Stomach (tissue), 9 donors: ENCODE results near the gene SCARB1. TPM values are rescaled to one million over a fixed set of nuclear protein-coding genes. Genes with fewer than 3 reads are reported as not detected.

Experiments used
- DNase-seq, 2 donors: peaks; one replicate each; pipeline versions ENCODE4 v3.0.0 to v3.0.0-alpha.2; 2013 to 2019
- H3K27ac ChIP-seq, 5 donors: fragments of 200-600 bp in 4 of 5; sonication (generic) in 4 of 5; one replicate each; pipeline ENCODE4 v1.5.1; 2013 to 2019; ENCODE audit warnings: mild to moderate bottlenecking in 1 of 5, moderate library complexity in 1 of 5
- H3K27me3 ChIP-seq, 3 donors: fragments of 200-600 bp; sonication (generic); one replicate each; pipeline ENCODE4 v1.5.1; 2017 to 2019; ENCODE audit warnings: mixed run types in 1 of 3
- H3K36me3 ChIP-seq, 4 donors: fragments of 200-600 bp; sonication (generic); 1 replicate in 3 of 4; 2 replicates in 1 of 4; pipeline ENCODE4 v1.5.1; 2016 to 2019
- H3K4me1 ChIP-seq, 4 donors: fragments of 200-600 bp; sonication (generic); one replicate each; pipeline ENCODE4 v1.5.1; 2016 to 2019
- H3K4me3 ChIP-seq, 4 donors: fragments of 200-600 bp; sonication (generic) in 3 of 4; one replicate each; pipeline ENCODE4 v1.5.1; 2016 to 2019; ENCODE audit warnings: mild to moderate bottlenecking in 1 of 4
- H3K9me3 ChIP-seq, 4 donors: fragments of 200-600 bp; sonication (generic); one replicate each; pipeline ENCODE4 v1.5.1; 2016 to 2019
- EP300 ChIP-seq: sonication (generic); formaldehyde crosslinking; IDR thresholded peaks from one replicate; pipeline ENCODE4 v1.6.1; 2017; ENCODE audit warnings: antibody characterized with exemption
- POLR2A ChIP-seq, 4 donors: fragments of 450-650 bp; IDR thresholded peaks; one replicate each; pipeline ENCODE4 v1.6.1; 2016; ENCODE audit warnings: antibody characterized with exemption in 4 of 4, control low read depth in 2 of 4, mild to moderate bottlenecking in 1 of 4, moderate library complexity in 1 of 4
- POLR2AphosphoS5 ChIP-seq, 3 donors: sonication (generic); formaldehyde crosslinking; IDR thresholded peaks; one replicate each; pipeline ENCODE4 v1.6.1; 2016; ENCODE audit warnings: antibody characterized with exemption in 3 of 3
- WGBS, 5 donors: extraction: QIAGEN DNeasy Blood & Tissue Kit in 3 of 5; methylation state at CpG; one replicate each; pipeline versions ENCODE4 v1.1.5 to v1.1.7; 2013 to 2018; 5-methylcytosine and 5-hydroxymethylcytosine counted together
- intact Hi-C: fragments of 100-400 bp; cut with DNase I; formaldehyde crosslinking; loops from one replicate; pipeline ENCODE4 v1.15.1; 2023; ENCODE audit warnings: low total_unique reads
- polyA plus RNA-seq, 3 donors: library from polyadenylated mRNA; stranded (reverse); fragments of 200-250 nt; gene quantifications; one replicate each; pipeline ENCODE4 v1.2.3, GENCODE V29; 2013
- total RNA-seq, 5 donors: library from RNA; depleted of rRNA; stranded (reverse); fragments of >200 nt; gene quantifications; one replicate each; pipeline versions ENCODE4 v1.1.0 to v1.2.3, GENCODE V29; 2014 to 2016
- TF ChIP-seq, protein P1 (sequence below), 7 experiments: fragments of 450-650 bp in 4 of 7; fragments of 200-600 bp in 3 of 7; sonication (generic) in 3 of 7; IDR thresholded peaks; one replicate each; pipeline ENCODE4 v1.5.1; 2016 to 2019; ENCODE audit warnings: antibody characterized with exemption in 7 of 7, control low read depth in 2 of 7, mild to moderate bottlenecking in 1 of 7
- donor health status: healthy with polysubstance abuse.
- donor health status: Bipolar disorder and iron deficiency.
- donor health status: healthy.

SCARB1 gene
- total and polyA plus RNA-seq, 8 donors: 2.9 to 63.7 (median 8.8) TPM

DNA sequence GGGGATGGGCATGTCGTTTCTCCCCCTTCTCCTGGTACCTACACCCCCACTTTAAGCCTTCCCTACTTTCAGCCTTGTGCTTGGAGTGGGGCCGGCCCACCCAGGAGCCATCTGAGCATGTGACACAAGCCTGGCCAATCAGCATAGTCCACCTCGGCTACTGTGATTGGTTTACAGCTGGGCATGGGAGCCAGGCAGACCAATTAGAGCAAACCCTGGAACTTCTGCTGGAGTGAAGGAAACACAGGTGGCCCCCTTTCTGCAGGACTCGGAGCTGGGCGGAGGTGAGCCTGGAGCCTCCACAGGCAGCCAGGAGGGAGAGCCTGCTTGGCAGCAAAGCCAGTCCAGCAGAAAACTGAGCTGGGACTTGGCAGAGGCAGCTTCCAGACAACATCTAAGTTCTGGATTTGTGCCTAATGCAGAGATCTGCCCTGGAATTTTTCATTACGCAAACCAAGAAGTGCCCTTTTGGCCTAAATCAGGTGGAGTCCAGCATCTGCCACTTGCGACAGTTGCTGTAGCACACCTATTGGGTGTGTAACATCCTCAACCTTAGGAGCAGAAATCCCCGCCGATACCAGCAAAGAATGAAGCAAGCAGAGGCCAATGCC, 59.5 kb downstream of the SCARB1 start:
- TF ChIP-seq POLR2A (IDR thresholded peaks at IDR 0.05): no peak
- TF ChIP-seq, protein P1, sequence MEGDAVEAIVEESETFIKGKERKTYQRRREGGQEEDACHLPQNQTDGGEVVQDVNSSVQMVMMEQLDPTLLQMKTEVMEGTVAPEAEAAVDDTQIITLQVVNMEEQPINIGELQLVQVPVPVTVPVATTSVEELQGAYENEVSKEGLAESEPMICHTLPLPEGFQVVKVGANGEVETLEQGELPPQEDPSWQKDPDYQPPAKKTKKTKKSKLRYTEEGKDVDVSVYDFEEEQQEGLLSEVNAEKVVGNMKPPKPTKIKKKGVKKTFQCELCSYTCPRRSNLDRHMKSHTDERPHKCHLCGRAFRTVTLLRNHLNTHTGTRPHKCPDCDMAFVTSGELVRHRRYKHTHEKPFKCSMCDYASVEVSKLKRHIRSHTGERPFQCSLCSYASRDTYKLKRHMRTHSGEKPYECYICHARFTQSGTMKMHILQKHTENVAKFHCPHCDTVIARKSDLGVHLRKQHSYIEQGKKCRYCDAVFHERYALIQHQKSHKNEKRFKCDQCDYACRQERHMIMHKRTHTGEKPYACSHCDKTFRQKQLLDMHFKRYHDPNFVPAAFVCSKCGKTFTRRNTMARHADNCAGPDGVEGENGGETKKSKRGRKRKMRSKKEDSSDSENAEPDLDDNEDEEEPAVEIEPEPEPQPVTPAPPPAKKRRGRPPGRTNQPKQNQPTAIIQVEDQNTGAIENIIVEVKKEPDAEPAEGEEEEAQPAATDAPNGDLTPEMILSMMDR (IDR thresholded peaks at IDR 0.05): no peak
- TF ChIP-seq EP300: no peak
- TF ChIP-seq POLR2AphosphoS5 (IDR thresholded peaks at IDR 0.05): peak in 1 of 3 donors; percentile 42
- Histone ChIP-seq H3K9me3 (no peaks in the 10 kb centered on the region), H3K4me1 (peaks cover 0 to 14% (median 10%) of the 10 kb centered on the region in 4 donors), H3K27ac (peak overlapping the region in 3 of 5 donors; percentile 1 to 74 (median 7)), H3K27me3 (no peaks in the 10 kb centered on the region), H3K36me3 (peaks cover 0 to 35% (median 17%) of the 10 kb centered on the region in 4 donors), H3K4me3 (no peak overlapping the region)
- 45 to 67% (median 61%) methylated on average over 5 to 9 of the region's 9 CpGs for WGBS, 5 donors
- DNase-seq: peak; percentile 60 to 75
- intact Hi-C loops: no loop called here

DNA sequence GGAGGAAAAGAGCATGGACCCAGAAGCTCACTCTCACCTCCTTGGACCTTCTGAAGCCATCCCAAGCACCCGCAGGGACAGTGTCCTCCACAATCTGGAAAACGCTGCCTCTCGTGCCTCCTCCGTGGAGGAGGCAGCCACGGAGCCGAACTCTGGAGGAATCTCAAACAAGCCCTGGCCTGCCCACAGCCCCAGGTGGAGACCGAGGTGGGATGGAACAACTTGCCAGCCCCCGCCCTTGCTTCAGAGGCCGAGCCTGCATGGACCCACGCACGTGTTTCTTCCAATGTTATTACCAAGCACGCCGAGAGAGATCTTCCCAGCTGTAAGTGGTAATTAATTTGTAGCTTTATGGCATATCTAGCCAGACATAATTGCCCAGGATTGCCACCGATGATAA, 61.3 kb downstream of the SCARB1 start:
- no peaks in the 10 kb centered on the region for H3K9me3 ChIP-seq
- intact Hi-C loops: no loop called here
- H3K4me3 ChIP-seq: no peak overlapping the region
- no peak for TF ChIP-seq POLR2A (IDR thresholded peaks at IDR 0.05)
- TF ChIP-seq EP300: no peak
- TF ChIP-seq, protein P1 (IDR thresholded peaks at IDR 0.05): no peak
- TF ChIP-seq POLR2AphosphoS5 (IDR thresholded peaks at IDR 0.05): no peak
- WGBS, 5 donors: 90 to 96% (median 94%) methylated on average over 10 to 14 of the region's 14 CpGs
- no peaks in the 10 kb centered on the region for H3K27me3 ChIP-seq
- H3K4me1 ChIP-seq: peaks cover 0 to 14% (median 10%) of the 10 kb centered on the region in 4 donors
- H3K36me3 ChIP-seq: peaks cover 0 to 47% (median 26%) of the 10 kb centered on the region in 4 donors
- no peak for DNase-seq
- H3K27ac ChIP-seq: no peak overlapping the region

- Histone ChIP-seq H3K4me3 (no peak overlapping the region), H3K9me3 (no peaks in the 10 kb centered on the region), H3K27me3 (no peaks in the 10 kb centered on the region), H3K4me1 (peaks cover 0 to 14% (median 10%) of the 10 kb centered on the region in 4 donors), H3K27ac (no peak overlapping the region), H3K36me3 (peaks cover 0 to 42% (median 20%) of the 10 kb centered on the region in 4 donors)
- 90 to 94% (median 92%) methylated on average over 12 of the region's 12 CpGs for WGBS, 5 donors
- no peak for DNase-seq
- TF ChIP-seq POLR2AphosphoS5 (IDR thresholded peaks at IDR 0.05) (no peak), EP300 (no peak), POLR2A (IDR thresholded peaks at IDR 0.05) (no peak)
- TF ChIP-seq, protein P1 (IDR thresholded peaks at IDR 0.05): no peak
- intact Hi-C loops: no loop called here
These were observed 63.2 kb downstream of the SCARB1 start for GRCh38 chr12:124800506-124800905.

GRCh38 chr12:124797321-124797720, 66.3 kb downstream of the SCARB1 start:
- 66 to 72% (median 70%) methylated on average over 13 of the region's 13 CpGs for WGBS, 5 donors
- Histone ChIP-seq H3K4me1 (no peaks in the 10 kb centered on the region), H3K27me3 (no peaks in the 10 kb centered on the region), H3K9me3 (no peaks in the 10 kb centered on the region), H3K4me3 (no peak overlapping the region), H3K36me3 (peaks cover 0 to 42% (median 18%) of the 10 kb centered on the region in 4 donors), H3K27ac (no peak overlapping the region)
- no peak for TF ChIP-seq POLR2A (IDR thresholded peaks at IDR 0.05)
- TF ChIP-seq, protein P1 (IDR thresholded peaks at IDR 0.05): no peak
- no peak for TF ChIP-seq POLR2AphosphoS5 (IDR thresholded peaks at IDR 0.05)
- TF ChIP-seq EP300: no peak
- intact Hi-C loops: no loop called here
- peak in 1 of 2 donors; percentile 42 for DNase-seq
